ENCODE results near the gene LRP1B. TPM values are rescaled to one million over a fixed set of nuclear protein-coding genes. Genes with fewer than 3 reads are reported as not detected.
"Not testable (repeated sequence)": the region's sequence is repeated elsewhere in the genome, so short reads cannot be mapped to it uniquely, and the experiment has no call there.

LRP1B gene
- total RNA-seq, 1 donor from 2014 or later: 0.08 TPM

- ATAC-seq (ENCODE audit: poor library complexity) (no peak), DNase-seq (no peak)
- intact Hi-C loops (cut with DNase I): no loop called here
These were observed 286.6 kb downstream of the LRP1B start for GRCh38 chr2:141844231-141844630.

- DNase-seq: no peak
- intact Hi-C loops (cut with DNase I): no loop called here
- ATAC-seq (ENCODE audit: poor library complexity): no peak
These were observed 295.7 kb downstream of the LRP1B start for GRCh38 chr2:141835103-141835502.

- DNase-seq (no peak), ATAC-seq (ENCODE audit: poor library complexity) (no peak)
- intact Hi-C loops (cut with DNase I): no loop called here
These were observed 302.1 kb downstream of the LRP1B start for GRCh38 chr2:141828761-141829160.

- intact Hi-C loops (cut with DNase I): no loop called here
- ATAC-seq (ENCODE audit: poor library complexity): no peak
- no peak for DNase-seq
These were observed 306.0 kb downstream of the LRP1B start for GRCh38 chr2:141824790-141825189.

GRCh38 chr2:141820893-141821292 lies 309.9 kb downstream of the LRP1B start:
- no peak for ATAC-seq (ENCODE audit: poor library complexity)
- no peak for DNase-seq
- intact Hi-C loops (cut with DNase I): no loop called here

GRCh38 chr2:141815320-141815719 lies 315.5 kb downstream of the LRP1B start:
- intact Hi-C loops (cut with DNase I); DNase-seq: not testable (repeated sequence)

DNA sequence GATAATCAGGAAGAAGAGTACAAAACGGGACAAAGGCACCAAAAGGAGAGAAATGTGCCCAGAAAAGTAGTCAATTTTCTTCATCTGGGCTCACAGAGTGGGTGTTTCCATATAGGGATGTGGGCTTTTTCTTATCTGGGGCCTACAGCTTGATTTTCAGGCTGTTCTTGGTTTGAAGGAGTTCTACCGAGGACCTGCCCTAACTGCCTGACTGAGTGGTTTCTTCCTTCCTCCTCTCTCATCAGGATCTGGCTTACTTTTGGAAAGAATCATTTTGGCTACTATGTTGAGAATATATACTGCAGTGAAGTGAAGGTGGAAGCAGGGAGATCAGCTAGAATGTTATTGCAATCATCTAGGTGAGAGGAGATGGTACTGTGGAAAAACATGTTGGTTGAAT lies 316.7 kb downstream of the LRP1B start:
- ATAC-seq (ENCODE audit: poor library complexity): no peak
- intact Hi-C loops (cut with DNase I): no loop called here
- no peak for DNase-seq

More at GRCh38 chr2:141815320-141815719, 315.5 kb downstream of the LRP1B start:
- ATAC-seq (ENCODE audit: poor library complexity): not testable (repeated sequence)

GRCh38 chr2:141810148-141810547 lies 320.7 kb downstream of the LRP1B start:
- no peak for DNase-seq
- no peak for ATAC-seq (ENCODE audit: poor library complexity)
- intact Hi-C loops (cut with DNase I): no loop called here

DNA sequence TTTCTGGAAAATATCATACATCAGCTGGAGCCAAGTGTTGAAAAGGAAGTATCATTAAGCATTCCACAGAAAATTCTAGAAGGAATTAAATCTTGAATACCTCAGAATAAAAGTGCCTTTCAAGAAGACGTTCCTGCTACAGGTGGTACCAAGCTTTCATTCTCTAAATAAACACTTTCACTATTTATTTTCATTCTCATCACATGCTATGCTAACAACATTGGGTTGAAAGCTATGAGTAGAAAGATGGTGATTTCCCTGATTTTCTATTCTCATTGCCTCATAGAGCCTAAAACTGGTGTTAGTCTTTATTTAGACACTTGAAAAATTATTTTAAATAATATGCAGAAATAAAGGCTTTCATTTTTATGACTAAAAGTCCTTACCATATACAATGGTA lies 324.7 kb downstream of the LRP1B start:
- ATAC-seq (ENCODE audit: poor library complexity): no peak
- intact Hi-C loops (cut with DNase I): no loop called here
- DNase-seq: no peak

DNA sequence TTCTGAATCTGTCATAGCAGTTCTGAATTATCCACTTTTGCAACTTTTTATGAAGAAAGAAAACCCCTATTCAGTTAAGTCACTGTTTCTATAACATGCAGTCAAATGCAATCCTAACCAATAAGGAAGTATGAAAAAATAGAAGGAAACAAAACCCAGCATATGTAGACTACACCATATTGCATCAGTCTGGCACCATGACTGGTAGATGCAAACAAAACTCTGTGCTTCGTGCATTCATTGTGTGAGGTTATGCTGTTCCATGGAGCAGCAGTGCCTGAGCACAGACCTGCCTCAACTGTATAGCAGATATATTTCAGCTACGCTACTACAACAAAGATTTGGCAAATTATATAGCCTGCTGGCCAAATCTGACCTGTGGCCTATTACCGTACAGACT lies 325.5 kb downstream of the LRP1B start:
- DNase-seq (no peak), ATAC-seq (ENCODE audit: poor library complexity) (no peak)
- intact Hi-C loops (cut with DNase I): no loop called here

- no peak for DNase-seq
- intact Hi-C loops (cut with DNase I): no loop called here
- ATAC-seq (ENCODE audit: poor library complexity): no peak
These were observed 334.4 kb downstream of the LRP1B start for GRCh38 chr2:141796449-141796848.

GRCh38 chr2:141791521-141791920 lies 339.3 kb downstream of the LRP1B start:
- no peak for ATAC-seq (ENCODE audit: poor library complexity)
- intact Hi-C loops (cut with DNase I): no loop called here

GRCh38 chr2:141782574-141782973 lies 348.2 kb downstream of the LRP1B start:
- ATAC-seq (ENCODE audit: poor library complexity) (no peak), DNase-seq (no peak)
- intact Hi-C loops (cut with DNase I): no loop called here

More at GRCh38 chr2:141791521-141791920, 339.3 kb downstream of the LRP1B start:
- no peak for DNase-seq

DNA sequence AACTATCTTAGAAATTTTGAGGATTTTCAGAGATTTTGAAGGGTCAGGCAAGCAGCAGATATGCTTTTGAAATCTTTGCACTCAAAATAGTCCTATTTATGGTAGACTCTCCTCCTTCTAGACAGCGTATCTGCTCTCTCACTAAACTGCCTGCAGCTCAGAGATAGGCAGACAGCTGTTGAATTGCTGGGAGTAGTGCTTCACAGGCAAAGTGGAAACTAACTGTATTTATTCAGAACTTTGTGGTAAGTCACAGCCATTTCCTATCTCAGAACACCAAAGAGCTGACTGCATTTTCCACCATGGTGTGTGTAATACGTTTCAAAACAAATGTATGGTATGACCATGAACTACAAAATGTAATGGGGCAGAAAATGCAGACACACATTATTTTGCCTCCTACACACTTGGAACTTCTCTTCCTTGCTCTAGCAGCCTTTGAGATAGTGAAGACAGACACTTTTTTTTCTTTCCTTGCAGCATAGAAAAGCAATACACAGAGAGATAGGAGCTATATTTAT lies 352.4 kb downstream of the LRP1B start:
- ATAC-seq (ENCODE audit: poor library complexity) (no peak), DNase-seq (no peak)
- intact Hi-C loops (cut with DNase I): no loop called here

GRCh38 chr2:141770530-141770929 lies 360.3 kb downstream of the LRP1B start:
- ATAC-seq (ENCODE audit: poor library complexity) (no peak), DNase-seq (no peak)
- intact Hi-C loops (cut with DNase I): no loop called here

DNA sequence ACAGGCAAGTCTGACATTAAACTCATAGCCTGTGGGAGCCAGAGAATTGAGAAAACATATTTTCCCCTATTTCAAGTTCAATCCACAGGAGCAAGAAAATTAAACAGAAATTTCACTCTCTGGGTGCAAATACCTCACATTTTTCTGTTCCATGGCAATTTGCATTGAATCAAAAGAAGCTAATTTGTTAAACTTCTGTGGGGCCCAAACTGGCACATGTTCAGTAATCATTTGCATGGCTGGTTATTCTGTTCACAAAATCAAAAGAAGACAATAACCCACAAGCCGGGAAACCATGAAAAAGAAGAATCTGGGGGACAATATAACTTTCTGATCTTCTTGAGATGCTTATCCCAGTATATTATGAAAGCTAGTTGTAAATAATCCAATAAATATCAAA lies 363.1 kb downstream of the LRP1B start:
- ATAC-seq (ENCODE audit: poor library complexity) (no peak), DNase-seq (no peak)
- intact Hi-C loops (cut with DNase I): no loop called here

DNA sequence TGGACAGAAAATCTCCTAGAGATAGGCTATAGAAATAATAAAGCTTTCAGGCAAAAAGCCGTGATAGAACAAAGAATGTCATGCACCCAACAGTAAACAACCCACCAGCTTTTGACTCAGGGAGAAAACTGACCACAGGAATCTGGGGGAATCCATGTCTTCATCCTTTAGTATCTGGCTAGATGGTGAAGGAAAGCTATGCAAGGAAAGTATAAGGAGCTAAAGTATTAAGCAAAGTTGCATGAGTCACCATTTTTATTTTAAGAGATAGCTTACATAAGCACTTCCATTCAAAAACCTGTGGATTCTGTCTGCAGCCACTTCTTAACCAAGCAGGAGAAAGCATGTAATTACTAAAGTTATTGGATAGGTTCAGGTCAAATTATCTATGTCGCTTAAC lies 363.8 kb downstream of the LRP1B start:
- no peak for ATAC-seq (ENCODE audit: poor library complexity)
- intact Hi-C loops (cut with DNase I): no loop called here
- DNase-seq: no peak

- intact Hi-C loops (cut with DNase I): no loop called here
- DNase-seq (no peak), ATAC-seq (ENCODE audit: poor library complexity) (no peak)
These were observed 364.6 kb downstream of the LRP1B start for GRCh38 chr2:141766225-141766624.

DNA sequence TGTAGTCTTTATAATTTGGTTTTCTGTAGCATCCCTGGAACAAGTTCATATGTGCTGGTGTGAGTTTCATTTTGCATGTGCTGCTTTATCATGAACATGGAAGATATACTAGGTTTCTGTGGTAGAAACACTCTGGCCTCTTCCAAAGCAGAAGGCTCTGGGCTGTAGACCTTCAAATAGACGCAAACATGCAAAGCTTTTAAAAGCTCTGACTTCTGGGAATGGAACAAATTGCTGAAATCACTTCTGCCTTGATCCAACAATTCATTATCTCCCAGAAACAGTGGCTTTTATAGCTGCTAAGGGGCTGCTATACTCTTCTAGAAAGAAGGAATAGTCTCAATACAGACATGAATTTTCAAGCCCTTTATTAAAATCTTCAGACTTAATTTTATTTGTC lies 382.2 kb downstream of the LRP1B start:
- intact Hi-C loops (cut with DNase I): no loop called here
- DNase-seq (no peak), ATAC-seq (ENCODE audit: poor library complexity) (no peak)

GRCh38 chr2:141741652-141742051 lies 389.2 kb downstream of the LRP1B start:
- intact Hi-C loops (cut with DNase I): no loop called here
- no peak for DNase-seq
- ATAC-seq (ENCODE audit: poor library complexity): no peak

GRCh38 chr2:141737492-141738255 lies 393.1 kb downstream of the LRP1B start:
- DNase-seq (no peak), ATAC-seq (ENCODE audit: poor library complexity) (no peak)
- intact Hi-C loops (cut with DNase I): no loop called here
